Naive thymus-derived CD4-positive, alpha-beta T cell (primary cell): ENCODE results near the gene COL4A5. TPM values are rescaled to one million over a fixed set of nuclear protein-coding genes. Genes with fewer than 3 reads are reported as not detected.

Experiments
- ATAC-seq: fragments of 150-1000 bp; cut with Tn5 transposase; 2 replicates; pipeline ENCODE4 v1.10.0; 2021; ENCODE audit warnings: mild to moderate bottlenecking, moderate library complexity
- CTCF ChIA-PET: fragments of 350-600 bp; sonication (Branson Sonifier 250); formaldehyde crosslinking; loops from one replicate; lab custom pipeline; 2021; ENCODE audit warnings: antibody characterized with exemption; lab: Charles Lee
- POLR2A ChIA-PET: fragments of 350-600 bp; sonication (Branson Sonifier 250); formaldehyde crosslinking; loops from one replicate; lab custom pipeline; 2021; ENCODE audit warnings: antibody characterized with exemption, inconsistent platforms; lab: Charles Lee
- DNase-seq, 9 donors: peaks; one replicate each; pipeline versions ENCODE4 v3.0.0 to v3.0.0-alpha.2; 2020 to 2022; ENCODE audit warnings: mixed read lengths in 1 of 9
- H3K27ac ChIP-seq: one replicate; pipeline ENCODE4 v1.7.0; 2013; ENCODE audit warnings: mild to moderate bottlenecking, low read depth, low read length, moderate library complexity
- H3K27me3 ChIP-seq, 2 donors: one replicate each; pipeline ENCODE4 v1.7.0; 2013; ENCODE audit warnings: low read length in 2 of 2, mild to moderate bottlenecking in 2 of 2, moderate library complexity in 2 of 2; ENCODE audit not compliant: control insufficient read depth in 2 of 2, insufficient read depth in 2 of 2
- H3K36me3 ChIP-seq, 3 experiments: 1 replicate in 2 of 3; 2 replicates in 1 of 3; pipeline ENCODE4 v1.7.0; 2013; ENCODE audit warnings: low read length in 3 of 3, mild to moderate bottlenecking in 3 of 3, moderate library complexity in 1 of 3; ENCODE audit not compliant: insufficient read depth in 3 of 3, control insufficient read depth in 2 of 3
- H3K4me1 ChIP-seq, 2 donors: one replicate each; pipeline ENCODE4 v1.7.0; 2013; ENCODE audit warnings: low read length in 2 of 2, mild to moderate bottlenecking in 2 of 2, moderate library complexity in 1 of 2; ENCODE audit not compliant: control insufficient read depth in 2 of 2, insufficient read depth in 2 of 2
- H3K4me3 ChIP-seq: 2 replicates; pipeline ENCODE4 v1.7.0; 2013; ENCODE audit warnings: mild to moderate bottlenecking, low read length
- H3K9me3 ChIP-seq, 3 experiments: 1 replicate in 2 of 3; 2 replicates in 1 of 3; pipeline ENCODE4 v1.7.0; 2013; ENCODE audit warnings: low read length in 3 of 3; ENCODE audit not compliant: control insufficient read depth in 2 of 3
- H3K27ac Mint-ChIP-seq, 9 donors: one replicate each; pipeline ENCODE4 v1.8.0; 2020 to 2022; ENCODE audit warnings: mixed read lengths in 9 of 9, mild to moderate bottlenecking in 8 of 9, moderate library complexity in 5 of 9, inconsistent platforms in 2 of 9
- H3K27me3 Mint-ChIP-seq, 5 donors: one replicate each; pipeline ENCODE4 v1.8.0; 2021 to 2022; ENCODE audit warnings: mixed read lengths in 5 of 5, mild to moderate bottlenecking in 1 of 5
- H3K36me3 Mint-ChIP-seq, 5 donors: one replicate each; pipeline ENCODE4 v1.8.0; 2020 to 2022; ENCODE audit warnings: mixed read lengths in 5 of 5, mild to moderate bottlenecking in 3 of 5, inconsistent platforms in 1 of 5
- H3K4me1 Mint-ChIP-seq, 7 donors: one replicate each; pipeline ENCODE4 v1.8.0; 2020 to 2022; ENCODE audit warnings: mixed read lengths in 7 of 7, mild to moderate bottlenecking in 3 of 7, inconsistent platforms in 1 of 7
- H3K4me3 Mint-ChIP-seq, 10 donors: one replicate each; pipeline ENCODE4 v1.8.0; 2020 to 2022; ENCODE audit warnings: mild to moderate bottlenecking in 10 of 10, mixed read lengths in 10 of 10, moderate library complexity in 6 of 10, inconsistent platforms in 2 of 10
- H3K9me3 Mint-ChIP-seq, 11 donors: one replicate each; pipeline ENCODE4 v1.8.0; 2020 to 2022; ENCODE audit warnings: mixed read lengths in 11 of 11, mild to moderate bottlenecking in 4 of 11, inconsistent platforms in 1 of 11, moderate library complexity in 1 of 11
- intact Hi-C, 2 donors: fragments of 100-400 bp; cut with micrococcal nuclease; formaldehyde crosslinking; loops; one replicate each; pipeline ENCODE4 v1.15.1; 2023
- polyA plus RNA-seq, 2 donors: library from polyadenylated mRNA; unstranded; fragments of 300-500 nt; fragmentation: Illumina TruSeq; gene quantifications; one replicate each; pipeline ENCODE4 v1.2.3, GENCODE V29; 2021
- total RNA-seq, 6 experiments: library from RNA in 5 of 6; stranded (reverse) in 5 of 6; gene quantifications; 1 replicate in 5 of 6; 2 replicates in 1 of 6; pipeline ENCODE4 v1.2.3 and lab custom pipeline; 2021 to 2026

COL4A5 gene
- total and polyA plus RNA-seq, 7 experiments from 2014 or later: not detected

DNA sequence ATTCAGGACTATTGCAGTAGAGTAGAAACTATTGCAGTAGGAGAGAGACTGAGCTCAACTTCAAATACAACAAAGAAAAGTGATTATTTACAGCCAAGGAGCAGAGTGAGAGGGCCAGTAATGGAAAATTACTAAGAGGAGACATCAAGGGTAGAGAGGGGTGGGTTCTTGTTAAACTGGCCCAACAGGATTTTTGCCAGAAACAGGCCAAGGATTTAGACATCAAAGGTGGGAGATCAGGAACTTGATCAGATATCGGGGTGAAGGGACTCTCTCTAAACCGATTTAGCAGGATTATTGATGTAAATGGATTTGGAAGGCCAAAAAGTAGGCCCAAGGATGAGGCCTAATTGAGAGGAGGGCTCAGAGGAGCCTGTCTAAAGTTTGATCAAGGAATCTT, 231.9 kb downstream of the COL4A5 start:
- Histone ChIP-seq H3K4me3 (no peak overlapping the region), H3K9me3 (no peaks in the 10 kb centered on the region), H3K4me1 (no peaks in the 10 kb centered on the region), H3K27me3 (no peaks in the 10 kb centered on the region), H3K27ac (no peak overlapping the region), H3K36me3 (no peaks in the 10 kb centered on the region)
- Mint-ChIP-seq H3K4me1 (no peaks in the 10 kb centered on the region), H3K27me3 (no peaks in the 10 kb centered on the region), H3K4me3 (no peak overlapping the region), H3K36me3 (no peaks in the 10 kb centered on the region), H3K27ac (no peak overlapping the region), H3K9me3 (no peaks in the 10 kb centered on the region)
- ATAC-seq (no peak), DNase-seq (no peak)
- intact Hi-C loops: no loop called here
- CTCF ChIA-PET: no interaction called here
- POLR2A ChIA-PET: no interaction called here

DNA sequence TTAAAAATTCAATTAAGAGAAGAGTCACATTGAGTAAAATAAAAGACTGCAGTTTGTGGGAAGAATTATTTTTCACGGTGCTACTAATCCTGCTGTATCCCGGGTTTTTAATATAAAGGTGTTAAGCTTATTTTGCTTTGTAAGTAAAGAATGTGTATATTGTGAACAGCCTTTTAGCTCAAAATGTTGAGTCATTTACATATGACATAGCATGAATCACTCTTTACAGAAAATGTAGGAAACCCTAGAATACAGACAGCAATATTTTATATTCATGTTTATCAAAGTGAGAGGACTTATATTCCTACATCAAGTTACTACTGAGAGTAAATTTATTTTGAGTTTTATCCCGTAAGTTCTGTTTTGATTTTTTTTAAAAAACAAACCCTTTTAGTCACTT, 257.1 kb downstream of the COL4A5 start:
- Histone ChIP-seq H3K27ac (no peak overlapping the region), H3K4me1 (no peaks in the 10 kb centered on the region), H3K9me3 (no peaks in the 10 kb centered on the region), H3K36me3 (no peaks in the 10 kb centered on the region), H3K4me3 (no peak overlapping the region), H3K27me3 (no peaks in the 10 kb centered on the region)
- ATAC-seq (no peak), DNase-seq (no peak)
- Mint-ChIP-seq H3K9me3 (peaks cover 0 to 3% (median 0%) of the 10 kb centered on the region in 11 donors), H3K4me1 (peaks cover 0 to 1% (median 0%) of the 10 kb centered on the region in 7 donors), H3K27me3 (no peaks in the 10 kb centered on the region), H3K27ac (no peak overlapping the region), H3K36me3 (no peaks in the 10 kb centered on the region), H3K4me3 (no peak overlapping the region)
- ChIA-PET CTCF (no interaction called here), POLR2A (no interaction called here)
- intact Hi-C loops: no loop called here

DNA sequence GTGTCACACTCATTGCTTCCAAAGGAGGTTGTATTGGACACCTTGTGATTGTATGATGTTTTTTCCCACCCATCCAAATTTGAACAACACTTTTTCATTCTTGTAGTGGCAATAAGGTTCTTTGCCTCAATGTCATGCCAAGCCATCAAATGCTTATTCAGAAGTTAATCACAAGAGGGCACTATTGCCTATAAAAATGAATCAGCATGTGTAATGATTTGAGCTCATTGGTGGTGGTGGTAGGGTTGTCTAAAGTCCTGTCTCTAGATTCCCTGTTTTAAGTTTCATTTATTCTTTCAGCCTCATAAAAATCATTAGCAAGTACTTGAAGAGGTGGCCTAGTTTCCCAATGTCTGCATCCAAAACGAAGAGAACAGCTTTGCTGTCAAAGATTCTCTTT, 259.7 kb downstream of the COL4A5 start:
- H3K27ac ChIP-seq: no peak overlapping the region
- POLR2A ChIA-PET: no interaction called here
- ATAC-seq: no peak
- CTCF ChIA-PET: no interaction called here
- intact Hi-C loops: no loop called here
- no peaks in the 10 kb centered on the region for H3K36me3 ChIP-seq
- H3K4me3 ChIP-seq: no peak overlapping the region
- H3K4me1 ChIP-seq: no peaks in the 10 kb centered on the region
- no peaks in the 10 kb centered on the region for H3K36me3 Mint-ChIP-seq
- H3K27ac Mint-ChIP-seq: no peak overlapping the region
- no peak for DNase-seq
- no peaks in the 10 kb centered on the region for H3K9me3 ChIP-seq
- peaks cover 0 to 1% (median 0%) of the 10 kb centered on the region in 7 donors for H3K4me1 Mint-ChIP-seq
- H3K4me3 Mint-ChIP-seq: no peak overlapping the region
- no peaks in the 10 kb centered on the region for H3K27me3 ChIP-seq
- H3K9me3 Mint-ChIP-seq: peaks cover 0 to 3% (median 0%) of the 10 kb centered on the region in 11 donors
- no peaks in the 10 kb centered on the region for H3K27me3 Mint-ChIP-seq

DNA sequence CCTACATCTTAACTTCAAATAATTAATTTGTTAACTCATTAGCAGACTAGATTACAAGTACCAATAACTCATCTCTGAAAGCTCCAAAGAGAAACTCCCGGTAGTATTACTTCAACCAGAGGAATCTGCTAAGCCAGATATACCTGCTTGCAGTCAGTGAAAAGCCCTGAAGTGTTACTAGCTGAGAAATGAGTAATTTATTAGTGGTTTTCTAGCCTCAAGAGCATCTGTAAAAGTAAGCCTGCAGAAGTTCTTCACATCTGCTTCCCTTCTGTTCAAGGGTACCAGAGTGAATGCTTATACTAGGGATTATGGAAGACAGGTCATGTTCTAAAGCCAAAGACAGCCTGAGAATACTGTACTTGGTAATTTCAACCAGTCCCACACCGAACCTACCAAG, 262.0 kb downstream of the COL4A5 start:
- POLR2A ChIA-PET: no interaction called here
- intact Hi-C loops: no loop called here
- no peak overlapping the region for H3K4me3 Mint-ChIP-seq

DNA sequence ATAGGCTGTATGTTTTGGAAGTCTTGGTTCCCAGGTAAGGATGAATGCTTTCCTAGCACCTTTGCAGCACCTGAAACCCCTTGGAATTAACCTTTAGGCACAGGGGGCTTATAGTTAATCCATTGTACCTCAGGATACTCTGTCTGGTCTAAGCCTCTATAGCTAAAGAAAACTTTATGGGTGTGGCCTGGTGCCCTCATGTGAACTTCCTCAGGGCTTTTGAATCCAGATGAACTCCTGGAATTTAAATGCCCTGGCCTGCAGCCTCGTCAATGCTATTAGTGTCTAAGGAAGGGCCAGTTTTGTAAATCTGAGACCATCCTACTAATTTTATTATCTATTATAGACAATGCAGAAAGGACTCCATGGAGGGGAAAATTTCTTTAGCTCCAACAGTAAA, 262.9 kb downstream of the COL4A5 start:
- Histone ChIP-seq H3K4me3 (no peak overlapping the region), H3K9me3 (no peaks in the 10 kb centered on the region), H3K27ac (no peak overlapping the region), H3K36me3 (no peaks in the 10 kb centered on the region), H3K27me3 (no peaks in the 10 kb centered on the region), H3K4me1 (no peaks in the 10 kb centered on the region)
- H3K27me3 Mint-ChIP-seq: no peaks in the 10 kb centered on the region
- intact Hi-C loops: no loop called here
- CTCF ChIA-PET: no interaction called here
- DNase-seq: no peak
- peaks cover 0 to 1% (median 0%) of the 10 kb centered on the region in 7 donors for H3K4me1 Mint-ChIP-seq
- POLR2A ChIA-PET: no interaction called here
- ATAC-seq: no peak
- H3K9me3 Mint-ChIP-seq: no peaks in the 10 kb centered on the region
- H3K4me3 Mint-ChIP-seq: no peak overlapping the region
- H3K36me3 Mint-ChIP-seq: no peaks in the 10 kb centered on the region
- no peak overlapping the region for H3K27ac Mint-ChIP-seq

More for the DNA sequence above, 262.0 kb downstream of the COL4A5 start:
- no peaks in the 10 kb centered on the region for H3K4me1 ChIP-seq
- no peaks in the 10 kb centered on the region for H3K27me3 ChIP-seq
- H3K36me3 ChIP-seq: no peaks in the 10 kb centered on the region
- DNase-seq (no peak), ATAC-seq (no peak)
- no peak overlapping the region for H3K27ac ChIP-seq
- H3K4me1 Mint-ChIP-seq: peaks cover 0 to 1% (median 0%) of the 10 kb centered on the region in 7 donors
- no peaks in the 10 kb centered on the region for H3K27me3 Mint-ChIP-seq
- no peaks in the 10 kb centered on the region for H3K9me3 Mint-ChIP-seq
- H3K9me3 ChIP-seq: no peaks in the 10 kb centered on the region
- no peak overlapping the region for H3K27ac Mint-ChIP-seq
- CTCF ChIA-PET: no interaction called here
- H3K36me3 Mint-ChIP-seq: no peaks in the 10 kb centered on the region
- no peak overlapping the region for H3K4me3 ChIP-seq

DNA sequence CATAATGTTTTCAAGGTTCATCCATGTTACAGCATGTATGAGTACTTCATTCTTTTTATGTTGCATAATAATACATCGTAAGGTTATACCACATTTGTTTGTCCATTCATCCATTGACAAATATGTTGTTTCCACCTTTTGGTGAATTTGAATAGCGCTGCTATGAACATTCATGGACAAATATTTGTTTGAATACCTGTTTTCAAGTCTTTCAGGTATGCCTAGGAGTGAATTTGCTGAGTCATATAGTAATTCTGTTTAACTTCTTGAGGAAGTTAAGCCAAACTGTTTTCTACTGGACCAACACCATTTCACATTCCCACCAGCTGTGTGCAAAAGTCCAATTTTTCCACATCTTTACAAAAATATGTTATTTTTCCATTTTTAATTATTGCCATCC, 265.2 kb downstream of the COL4A5 start:
- no peaks in the 10 kb centered on the region for H3K9me3 ChIP-seq
- H3K9me3 Mint-ChIP-seq: peaks cover 0 to 1% (median 0%) of the 10 kb centered on the region in 11 donors
- H3K27ac Mint-ChIP-seq: no peak overlapping the region
- ATAC-seq (no peak), DNase-seq (no peak)
- H3K27ac ChIP-seq: no peak overlapping the region
- no peaks in the 10 kb centered on the region for H3K36me3 ChIP-seq
- no peaks in the 10 kb centered on the region for H3K27me3 Mint-ChIP-seq
- ChIA-PET POLR2A (no interaction called here), CTCF (no interaction called here)
- H3K4me1 ChIP-seq: no peaks in the 10 kb centered on the region
- H3K27me3 ChIP-seq: no peaks in the 10 kb centered on the region
- H3K36me3 Mint-ChIP-seq: no peaks in the 10 kb centered on the region
- H3K4me3 ChIP-seq: no peak overlapping the region
- intact Hi-C loops: no loop called here
- H3K4me1 Mint-ChIP-seq: no peaks in the 10 kb centered on the region
- H3K4me3 Mint-ChIP-seq: no peak overlapping the region

DNA sequence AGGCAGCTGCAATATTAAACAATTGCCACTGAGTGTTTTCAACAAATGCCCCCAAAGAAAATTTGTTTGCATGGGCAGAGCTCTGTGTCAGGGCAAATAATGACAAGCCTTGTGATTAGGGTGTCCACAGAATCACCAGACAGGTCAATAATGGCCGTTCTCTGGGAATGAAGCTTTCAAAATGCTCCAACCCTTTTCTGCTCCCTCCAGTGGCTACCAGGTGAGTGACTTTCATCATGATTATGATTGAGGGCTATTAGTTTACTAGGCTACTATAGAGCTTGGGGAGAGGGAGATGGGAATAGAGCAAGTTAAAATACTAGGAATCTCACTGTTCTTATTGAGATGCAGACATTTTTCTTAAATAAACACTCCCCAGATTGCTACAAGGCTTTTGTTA, 273.2 kb downstream of the COL4A5 start:
- CTCF ChIA-PET: no interaction called here

More for the DNA sequence above, 273.2 kb downstream of the COL4A5 start:
- H3K36me3 Mint-ChIP-seq: no peaks in the 10 kb centered on the region
- H3K27me3 Mint-ChIP-seq: no peaks in the 10 kb centered on the region
- no peaks in the 10 kb centered on the region for H3K4me1 Mint-ChIP-seq
- DNase-seq (no peak), ATAC-seq (no peak)
- Histone ChIP-seq H3K27me3 (no peaks in the 10 kb centered on the region), H3K4me1 (no peaks in the 10 kb centered on the region), H3K4me3 (no peak overlapping the region), H3K36me3 (no peaks in the 10 kb centered on the region), H3K27ac (no peak overlapping the region), H3K9me3 (no peaks in the 10 kb centered on the region)
- H3K27ac Mint-ChIP-seq: no peak overlapping the region
- no peak overlapping the region for H3K4me3 Mint-ChIP-seq
- peaks cover 0 to 8% (median 3%) of the 10 kb centered on the region in 11 donors for H3K9me3 Mint-ChIP-seq
- POLR2A ChIA-PET: no interaction called here
- intact Hi-C loops: no loop called here
